Fibroblast of lung (primary cell): ENCODE data around the gene DKK2.

ENCODE experiments used
- EZH2 ChIP-seq: IDR thresholded peaks from 2 replicates; pipeline ENCODE4 v1.5.1; 2012; ENCODE audit warnings: low read length, control low read depth, mild to moderate bottlenecking; ENCODE audit errors: missing control alignments
- TF ChIP-seq, protein P1 (sequence below), 2 donors: IDR thresholded peaks in 1 of 2; conservative IDR thresholded peaks in 1 of 2; 1 replicate in 1 of 2; 2 replicates in 1 of 2; pipeline ENCODE4 v1.5.1; 2011 to 2012; ENCODE audit warnings: low read length in 2 of 2, control low read depth in 1 of 2, inconsistent platforms in 1 of 2, low read depth in 1 of 2, mild to moderate bottlenecking in 1 of 2

DNA sequence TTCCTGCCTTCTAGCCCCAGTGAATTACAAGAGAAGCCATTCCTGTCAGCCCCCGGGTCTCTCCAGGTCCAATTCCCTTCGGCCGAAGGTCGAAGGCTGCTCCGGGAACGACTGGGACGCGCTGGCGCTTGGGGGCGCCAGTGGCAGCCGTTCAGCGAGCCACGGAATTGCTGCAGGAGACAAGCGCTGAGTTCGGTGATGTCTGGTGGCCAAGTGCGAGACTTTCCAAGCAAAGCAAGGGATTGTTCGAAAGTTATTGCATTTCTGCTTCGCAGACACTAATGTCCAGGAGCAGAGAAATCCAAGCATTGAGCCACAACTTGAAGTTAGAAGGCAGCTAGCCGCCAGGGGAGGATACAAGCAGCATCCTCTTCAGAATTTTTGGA is 1.1 kb upstream of the DKK2 start:
- TF ChIP-seq, protein P1, sequence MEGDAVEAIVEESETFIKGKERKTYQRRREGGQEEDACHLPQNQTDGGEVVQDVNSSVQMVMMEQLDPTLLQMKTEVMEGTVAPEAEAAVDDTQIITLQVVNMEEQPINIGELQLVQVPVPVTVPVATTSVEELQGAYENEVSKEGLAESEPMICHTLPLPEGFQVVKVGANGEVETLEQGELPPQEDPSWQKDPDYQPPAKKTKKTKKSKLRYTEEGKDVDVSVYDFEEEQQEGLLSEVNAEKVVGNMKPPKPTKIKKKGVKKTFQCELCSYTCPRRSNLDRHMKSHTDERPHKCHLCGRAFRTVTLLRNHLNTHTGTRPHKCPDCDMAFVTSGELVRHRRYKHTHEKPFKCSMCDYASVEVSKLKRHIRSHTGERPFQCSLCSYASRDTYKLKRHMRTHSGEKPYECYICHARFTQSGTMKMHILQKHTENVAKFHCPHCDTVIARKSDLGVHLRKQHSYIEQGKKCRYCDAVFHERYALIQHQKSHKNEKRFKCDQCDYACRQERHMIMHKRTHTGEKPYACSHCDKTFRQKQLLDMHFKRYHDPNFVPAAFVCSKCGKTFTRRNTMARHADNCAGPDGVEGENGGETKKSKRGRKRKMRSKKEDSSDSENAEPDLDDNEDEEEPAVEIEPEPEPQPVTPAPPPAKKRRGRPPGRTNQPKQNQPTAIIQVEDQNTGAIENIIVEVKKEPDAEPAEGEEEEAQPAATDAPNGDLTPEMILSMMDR (conservative IDR thresholded peaks at IDR 0.05 in 1 of 2, IDR thresholded peaks at IDR 0.05 in 1 of 2; ENCODE audit: low read depth in 1 of 2, low read length in 2 of 2), result peak; percentile 48 to 62
- peak; percentile 4 for TF ChIP-seq EZH2
